ENCODE data around the gene ZC3H18. TPM values are rescaled to one million over a fixed set of nuclear protein-coding genes. Genes with fewer than 3 reads are reported as not detected.
"Not testable (repeated sequence)": the region's sequence is repeated elsewhere in the genome, so short reads cannot be mapped to it uniquely, and the experiment has no call there.

Gene ZC3H18
- total RNA-seq, 6 experiments from 2014 or later, result 37.9 to 49.3 (median 42.8) TPM

GRCh38 chr16:88602091-88602490 lies 31.9 kb downstream of the ZC3H18 start:
- peaks cover 30% of the 10 kb centered on the region for H3K36me3 Mint-ChIP-seq (ENCODE audit: low read depth)
- H3K27ac Mint-ChIP-seq, result no peak overlapping the region
- peaks cover 1% of the 10 kb centered on the region; the same call in 1 of the 2 replicates for H3K27me3 Mint-ChIP-seq (ENCODE audit: insufficient read depth)
- no peaks in the 10 kb centered on the region for H3K9me3 Mint-ChIP-seq
- H3K4me1 Mint-ChIP-seq (ENCODE audit: low read depth), result no peaks in the 10 kb centered on the region
- no peak overlapping the region for H3K4me3 Mint-ChIP-seq
- TF ChIP-seq, protein P1, sequence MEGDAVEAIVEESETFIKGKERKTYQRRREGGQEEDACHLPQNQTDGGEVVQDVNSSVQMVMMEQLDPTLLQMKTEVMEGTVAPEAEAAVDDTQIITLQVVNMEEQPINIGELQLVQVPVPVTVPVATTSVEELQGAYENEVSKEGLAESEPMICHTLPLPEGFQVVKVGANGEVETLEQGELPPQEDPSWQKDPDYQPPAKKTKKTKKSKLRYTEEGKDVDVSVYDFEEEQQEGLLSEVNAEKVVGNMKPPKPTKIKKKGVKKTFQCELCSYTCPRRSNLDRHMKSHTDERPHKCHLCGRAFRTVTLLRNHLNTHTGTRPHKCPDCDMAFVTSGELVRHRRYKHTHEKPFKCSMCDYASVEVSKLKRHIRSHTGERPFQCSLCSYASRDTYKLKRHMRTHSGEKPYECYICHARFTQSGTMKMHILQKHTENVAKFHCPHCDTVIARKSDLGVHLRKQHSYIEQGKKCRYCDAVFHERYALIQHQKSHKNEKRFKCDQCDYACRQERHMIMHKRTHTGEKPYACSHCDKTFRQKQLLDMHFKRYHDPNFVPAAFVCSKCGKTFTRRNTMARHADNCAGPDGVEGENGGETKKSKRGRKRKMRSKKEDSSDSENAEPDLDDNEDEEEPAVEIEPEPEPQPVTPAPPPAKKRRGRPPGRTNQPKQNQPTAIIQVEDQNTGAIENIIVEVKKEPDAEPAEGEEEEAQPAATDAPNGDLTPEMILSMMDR (IDR thresholded peaks at IDR 0.05), result no peak
- no peak for DNase-seq

- Mint-ChIP-seq H3K4me3 (no peak overlapping the region), H3K27me3 (ENCODE audit: insufficient read depth) (peaks cover 1% of the 10 kb centered on the region; the same call in 1 of the 2 replicates), H3K27ac (no peak overlapping the region), H3K9me3 (no peaks in the 10 kb centered on the region), H3K36me3 (ENCODE audit: low read depth) (peaks cover 32% of the 10 kb centered on the region), H3K4me1 (ENCODE audit: low read depth) (no peaks in the 10 kb centered on the region)
- DNase-seq, result no peak
- TF ChIP-seq, protein P1 (IDR thresholded peaks at IDR 0.05), result no peak
Measured at GRCh38 chr16:88605186-88606147, 35.3 kb downstream of the ZC3H18 start.

DNA sequence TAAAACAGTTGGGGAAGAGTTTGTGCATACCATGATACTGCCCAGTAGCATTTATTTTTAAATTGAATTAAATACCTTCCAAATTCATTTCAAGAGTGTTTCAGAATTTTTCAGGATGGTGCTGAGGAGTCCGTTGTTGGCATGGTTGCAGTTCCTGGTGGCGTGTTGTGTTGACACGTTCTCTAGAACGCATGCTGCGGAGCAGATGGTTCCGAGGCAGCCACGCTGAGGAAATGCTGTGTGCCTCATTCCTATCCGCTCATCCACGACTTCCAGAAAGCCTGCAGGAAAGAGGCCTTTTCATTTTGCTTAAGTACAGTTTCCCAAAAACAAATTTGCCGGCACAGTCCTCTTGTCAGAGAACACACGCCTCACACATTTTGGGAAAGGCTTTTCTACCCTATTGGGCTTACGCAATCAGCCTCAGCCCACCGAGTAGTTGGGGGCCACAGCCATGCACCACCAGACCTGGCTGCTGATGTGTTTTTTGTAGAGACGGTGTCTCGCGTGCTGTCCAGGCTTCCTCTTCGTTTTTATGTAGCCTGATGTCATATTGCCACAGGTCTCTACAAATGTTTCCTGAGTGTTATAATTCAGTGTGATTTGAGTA lies 36.0 kb downstream of the ZC3H18 start:
- no peaks in the 10 kb centered on the region for H3K9me3 Mint-ChIP-seq
- H3K4me3 Mint-ChIP-seq, result no peak overlapping the region
- H3K36me3 Mint-ChIP-seq (ENCODE audit: low read depth), result peaks cover 35% of the 10 kb centered on the region
- no peak overlapping the region for H3K27ac Mint-ChIP-seq
- peaks cover 1% of the 10 kb centered on the region; the same call in 1 of the 2 replicates for H3K27me3 Mint-ChIP-seq (ENCODE audit: insufficient read depth)
- no peak for DNase-seq
- TF ChIP-seq, protein P1 (IDR thresholded peaks at IDR 0.05), result no peak
- H3K4me1 Mint-ChIP-seq (ENCODE audit: low read depth), result no peaks in the 10 kb centered on the region

- no peak overlapping the region for H3K27ac Mint-ChIP-seq
- no peaks in the 10 kb centered on the region for H3K4me1 Mint-ChIP-seq (ENCODE audit: low read depth)
- no peaks in the 10 kb centered on the region for H3K27me3 Mint-ChIP-seq (ENCODE audit: insufficient read depth)
- no peak overlapping the region for H3K4me3 Mint-ChIP-seq
- peaks cover 25% of the 10 kb centered on the region for H3K36me3 Mint-ChIP-seq (ENCODE audit: low read depth)
- DNase-seq, result no peak
- TF ChIP-seq, protein P1 (IDR thresholded peaks at IDR 0.05), result no peak
- no peaks in the 10 kb centered on the region for H3K9me3 Mint-ChIP-seq
Measured at GRCh38 chr16:88608076-88608475, 37.9 kb downstream of the ZC3H18 start.

DNA sequence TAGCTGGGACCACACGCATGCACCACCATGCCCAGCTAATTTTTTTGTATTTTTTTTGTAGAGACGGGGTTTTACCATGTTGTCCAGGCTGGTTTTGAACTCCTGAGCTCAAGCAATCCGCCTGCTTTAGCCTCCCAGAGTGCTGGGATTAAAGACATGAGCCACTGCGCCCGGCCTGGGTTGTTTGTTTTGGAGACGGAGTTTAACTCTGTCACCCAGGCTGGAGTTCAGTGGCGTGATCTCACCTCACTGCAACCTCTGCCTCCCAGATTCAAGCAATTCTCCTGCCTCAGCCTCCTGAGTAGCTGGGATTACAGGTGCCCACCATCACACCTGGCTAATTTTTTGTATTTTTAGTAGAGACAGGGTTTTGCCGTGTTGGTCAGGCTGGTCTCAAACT lies 39.2 kb downstream of the ZC3H18 start:
- not testable (repeated sequence) for DNase-seq; H3K27me3 Mint-ChIP-seq (ENCODE audit: insufficient read depth); H3K4me3 Mint-ChIP-seq; H3K9me3 Mint-ChIP-seq; H3K27ac Mint-ChIP-seq
- Mint-ChIP-seq H3K36me3 (ENCODE audit: low read depth) (peaks cover 31% of the 10 kb centered on the region), H3K4me1 (ENCODE audit: low read depth) (peaks cover 11% of the 10 kb centered on the region)

DNA sequence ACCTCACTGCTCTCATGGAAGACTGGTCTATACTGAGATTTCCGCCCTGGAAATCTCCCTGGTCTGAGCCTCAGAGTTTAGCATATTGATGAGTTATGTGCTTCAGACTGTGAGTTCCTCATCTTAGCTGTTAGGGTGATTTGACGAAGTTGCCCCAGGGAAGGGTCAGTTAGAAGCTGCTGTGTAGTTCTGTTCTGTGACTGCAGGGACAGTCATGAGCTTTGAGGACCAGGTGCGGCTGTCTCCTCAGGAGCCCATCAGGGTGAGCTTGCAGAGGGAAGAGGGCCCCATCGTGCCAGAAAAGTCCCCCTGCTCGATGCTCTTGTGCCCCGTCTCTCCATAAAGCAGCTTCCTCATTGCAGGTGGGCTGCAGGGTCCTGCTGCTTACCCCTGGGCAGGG lies 39.9 kb downstream of the ZC3H18 start:
- TF ChIP-seq, protein P1 (IDR thresholded peaks at IDR 0.05), result peak; percentile 38
- Mint-ChIP-seq H3K4me3 (no peak overlapping the region), H3K27me3 (ENCODE audit: insufficient read depth) (no peaks in the 10 kb centered on the region), H3K36me3 (ENCODE audit: low read depth) (peaks cover 31% of the 10 kb centered on the region), H3K4me1 (ENCODE audit: low read depth) (peaks cover 13% of the 10 kb centered on the region), H3K9me3 (no peaks in the 10 kb centered on the region), H3K27ac (no peak overlapping the region)
- no peak for DNase-seq
